ENCODE results near the gene IL1RAPL1.

Gene IL1RAPL1

DNA sequence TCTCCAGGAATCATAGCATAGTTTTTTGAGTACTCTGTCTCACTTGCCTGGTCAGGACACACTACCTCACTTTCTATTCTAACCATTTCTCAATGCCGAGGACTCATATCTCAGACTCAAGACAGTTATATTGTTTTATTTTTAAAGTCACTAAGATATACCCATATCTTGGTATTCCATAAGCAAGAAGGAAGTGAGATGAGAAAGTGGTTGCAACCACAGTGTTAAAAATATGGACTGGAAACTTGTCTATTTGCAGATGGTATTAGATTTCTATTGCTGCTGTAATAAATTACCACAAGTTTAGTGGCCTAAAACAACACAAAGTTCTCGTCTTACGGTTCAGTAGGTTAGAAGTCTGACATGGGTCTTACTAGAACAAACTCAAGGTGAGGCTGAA lies 1283.4 kb downstream of the IL1RAPL1 start:
- ATAC-seq (ENCODE audit: insufficient read depth, low read depth) (no peak), DNase-seq (no peak)
- Histone ChIP-seq H3K79me2 (ENCODE audit: insufficient read depth, low read length) (no peaks in the 10 kb centered on the region), H3K4me2 (ENCODE audit: insufficient read depth, low read length) (no peak overlapping the region), H4K20me1 (ENCODE audit: insufficient read depth, low read length) (no peaks in the 10 kb centered on the region), H3K27me3 (ENCODE audit: insufficient read depth, low read length, poor library complexity) (no peaks in the 10 kb centered on the region), H3K9me3 (ENCODE audit: insufficient read depth, low read length, severe bottlenecking) (no peaks in the 10 kb centered on the region), H3K27ac (ENCODE audit: low read length) (no peak overlapping the region), H2AFZ (ENCODE audit: low read depth, low read length) (no peak overlapping the region), H3K9ac (ENCODE audit: low read depth, low read length) (no peak overlapping the region), H3K36me3 (ENCODE audit: insufficient read depth, low read length) (no peaks in the 10 kb centered on the region), H3K4me1 (ENCODE audit: insufficient read depth, low read length) (no peaks in the 10 kb centered on the region), H3K4me3 (ENCODE audit: low read depth in 1 of 2, low read length in 2 of 2) (no peak overlapping the region)
- no peak for TF ChIP-seq EZH2 (IDR thresholded peaks at IDR 0.05; ENCODE audit: borderline replicate concordance, low read depth, low read length, severe bottlenecking)
- TF ChIP-seq CTCF (IDR thresholded peaks at IDR 0.05; ENCODE audit: borderline replicate concordance, extremely low read depth, low read length, poor library complexity, severe bottlenecking), result no peak

- H3K9ac ChIP-seq (ENCODE audit: low read depth, low read length), result no peak overlapping the region
- H3K27me3 ChIP-seq (ENCODE audit: insufficient read depth, low read length, poor library complexity), result no peaks in the 10 kb centered on the region
- TF ChIP-seq EZH2 (IDR thresholded peaks at IDR 0.05; ENCODE audit: borderline replicate concordance, low read depth, low read length, severe bottlenecking) (no peak), CTCF (IDR thresholded peaks at IDR 0.05; ENCODE audit: borderline replicate concordance, extremely low read depth, low read length, poor library complexity, severe bottlenecking) (no peak)
- no peak overlapping the region for H3K27ac ChIP-seq (ENCODE audit: low read length)
- H2AFZ ChIP-seq (ENCODE audit: low read depth, low read length), result no peak overlapping the region
- no peaks in the 10 kb centered on the region for H3K36me3 ChIP-seq (ENCODE audit: insufficient read depth, low read length)
- no peak overlapping the region for H3K4me2 ChIP-seq (ENCODE audit: insufficient read depth, low read length)
- H3K4me1 ChIP-seq (ENCODE audit: insufficient read depth, low read length), result no peaks in the 10 kb centered on the region
- no peak overlapping the region for H3K4me3 ChIP-seq (ENCODE audit: low read depth in 1 of 2, low read length in 2 of 2)
- no peaks in the 10 kb centered on the region for H3K9me3 ChIP-seq (ENCODE audit: insufficient read depth, low read length, severe bottlenecking)
- H4K20me1 ChIP-seq (ENCODE audit: insufficient read depth, low read length), result no peaks in the 10 kb centered on the region
- DNase-seq, result no peak
- no peaks in the 10 kb centered on the region for H3K79me2 ChIP-seq (ENCODE audit: insufficient read depth, low read length)
- no peak for ATAC-seq (ENCODE audit: insufficient read depth, low read depth)
Measured at GRCh38 chrX:29872831-29873230, 1285.6 kb downstream of the IL1RAPL1 start.

GRCh38 chrX:29876733-29877132 lies 1289.5 kb downstream of the IL1RAPL1 start:
- no peak for TF ChIP-seq EZH2 (IDR thresholded peaks at IDR 0.05; ENCODE audit: borderline replicate concordance, low read depth, low read length, severe bottlenecking)
- no peak for TF ChIP-seq CTCF (IDR thresholded peaks at IDR 0.05; ENCODE audit: borderline replicate concordance, extremely low read depth, low read length, poor library complexity, severe bottlenecking)
- no peak overlapping the region for H3K4me2 ChIP-seq (ENCODE audit: insufficient read depth, low read length)
- DNase-seq (no peak), ATAC-seq (ENCODE audit: insufficient read depth, low read depth) (no peak)
- no peak overlapping the region for H3K9ac ChIP-seq (ENCODE audit: low read depth, low read length)
- no peaks in the 10 kb centered on the region for H3K4me1 ChIP-seq (ENCODE audit: insufficient read depth, low read length)
- H3K27me3 ChIP-seq (ENCODE audit: insufficient read depth, low read length, poor library complexity), result no peaks in the 10 kb centered on the region
- no peaks in the 10 kb centered on the region for H4K20me1 ChIP-seq (ENCODE audit: insufficient read depth, low read length)
- H3K27ac ChIP-seq (ENCODE audit: low read length), result no peak overlapping the region
- no peaks in the 10 kb centered on the region for H3K36me3 ChIP-seq (ENCODE audit: insufficient read depth, low read length)
- no peak overlapping the region for H2AFZ ChIP-seq (ENCODE audit: low read depth, low read length)
- no peaks in the 10 kb centered on the region for H3K9me3 ChIP-seq (ENCODE audit: insufficient read depth, low read length, severe bottlenecking)
- no peaks in the 10 kb centered on the region for H3K79me2 ChIP-seq (ENCODE audit: insufficient read depth, low read length)
- no peak overlapping the region for H3K4me3 ChIP-seq (ENCODE audit: low read depth in 1 of 2, low read length in 2 of 2)

- H3K79me2 ChIP-seq (ENCODE audit: insufficient read depth, low read length), result no peaks in the 10 kb centered on the region
- ATAC-seq (ENCODE audit: insufficient read depth, low read depth) (no peak), DNase-seq (no peak)
- H4K20me1 ChIP-seq (ENCODE audit: insufficient read depth, low read length), result no peaks in the 10 kb centered on the region
- no peak overlapping the region for H3K27ac ChIP-seq (ENCODE audit: low read length)
- no peak overlapping the region for H3K9ac ChIP-seq (ENCODE audit: low read depth, low read length)
- H3K9me3 ChIP-seq (ENCODE audit: insufficient read depth, low read length, severe bottlenecking), result no peaks in the 10 kb centered on the region
- no peak overlapping the region for H2AFZ ChIP-seq (ENCODE audit: low read depth, low read length)
- no peaks in the 10 kb centered on the region for H3K36me3 ChIP-seq (ENCODE audit: insufficient read depth, low read length)
- H3K4me1 ChIP-seq (ENCODE audit: insufficient read depth, low read length), result no peaks in the 10 kb centered on the region
- no peak overlapping the region for H3K4me3 ChIP-seq (ENCODE audit: low read depth in 1 of 2, low read length in 2 of 2)
- no peak overlapping the region for H3K4me2 ChIP-seq (ENCODE audit: insufficient read depth, low read length)
- TF ChIP-seq CTCF (IDR thresholded peaks at IDR 0.05; ENCODE audit: borderline replicate concordance, extremely low read depth, low read length, poor library complexity, severe bottlenecking) (no peak), EZH2 (IDR thresholded peaks at IDR 0.05; ENCODE audit: borderline replicate concordance, low read depth, low read length, severe bottlenecking) (no peak)
- no peaks in the 10 kb centered on the region for H3K27me3 ChIP-seq (ENCODE audit: insufficient read depth, low read length, poor library complexity)
Measured at GRCh38 chrX:29880977-29881376, 1293.7 kb downstream of the IL1RAPL1 start.

All from DND-41 (cell line).